HEK293T (cell line): Measurements from ENCODE around the gene ATF7IP.

ENCODE experiments used
- CTCF ChIA-PET: fragments of 350-600 bp; formaldehyde crosslinking; extraction: SDS; loops from one replicate; lab custom pipeline; 2021; ENCODE audit warnings: antibody characterized with exemption, inconsistent platforms; lab: Yijun Ruan, JAX
- POLR2A ChIA-PET: fragments of 350-600 bp; formaldehyde crosslinking; extraction: SDS; loops from one replicate; lab custom pipeline; 2020; ENCODE audit warnings: antibody characterized with exemption, inconsistent platforms; lab: Yijun Ruan, JAX
- DNase-seq: peaks from one replicate; pipeline ENCODE4 v3.0.0; 2012; ENCODE audit warnings: mixed read lengths; ENCODE audit errors: extremely low spot score
- ARNT ChIP-seq: fragments of 450-650 bp; IDR thresholded peaks from 2 replicates; pipeline ENCODE4 v1.6.1; 2017; ENCODE audit warnings: mild to moderate bottlenecking
- BHLHE40 ChIP-seq: fragments of 450-650 bp; IDR thresholded peaks from 2 replicates; pipeline ENCODE4 v1.6.1; 2016; ENCODE audit warnings: mild to moderate bottlenecking, moderate library complexity, borderline replicate concordance
- CTBP1 ChIP-seq: fragments of 450-650 bp; IDR thresholded peaks from 2 replicates; pipeline ENCODE4 v1.6.1; 2016; ENCODE audit warnings: borderline replicate concordance
- ELF4 ChIP-seq: fragments of 450-650 bp; IDR thresholded peaks from 2 replicates; pipeline ENCODE4 v1.6.1; 2017; ENCODE audit warnings: antibody characterized with exemption
- FOXA1 ChIP-seq: fragments of 450-650 bp; IDR thresholded peaks from 2 replicates; pipeline ENCODE4 v1.6.1; 2016; ENCODE audit warnings: mild to moderate bottlenecking
- FOXK2 ChIP-seq: fragments of 450-650 bp; IDR thresholded peaks from 2 replicates; pipeline ENCODE4 v1.6.1; 2016; ENCODE audit warnings: mild to moderate bottlenecking
- FOXM1 ChIP-seq: fragments of 450-650 bp; IDR thresholded peaks from 2 replicates; pipeline ENCODE4 v1.6.1; 2017; ENCODE audit warnings: mild to moderate bottlenecking, borderline replicate concordance
- HDGF ChIP-seq: fragments of 450-650 bp; IDR thresholded peaks from 2 replicates; pipeline ENCODE4 v1.6.1; 2017; ENCODE audit warnings: antibody characterized with exemption, borderline replicate concordance
- L3MBTL2 ChIP-seq: fragments of 450-650 bp; conservative IDR thresholded peaks from 2 replicates; pipeline ENCODE4 v1.6.1; 2016; ENCODE audit warnings: mild to moderate bottlenecking
- LEF1 ChIP-seq: fragments of 450-650 bp; IDR thresholded peaks from 2 replicates; pipeline ENCODE4 v1.6.1; 2017; ENCODE audit warnings: mild to moderate bottlenecking, borderline replicate concordance
- NFRKB ChIP-seq: fragments of 450-650 bp; IDR thresholded peaks from 2 replicates; pipeline ENCODE4 v1.6.1; 2016; ENCODE audit warnings: mild to moderate bottlenecking, moderate library complexity
- SP1 ChIP-seq: fragments of 450-650 bp; IDR thresholded peaks from 2 replicates; pipeline ENCODE4 v1.6.1; 2017
- SUZ12 ChIP-seq: fragments of 450-650 bp; IDR thresholded peaks from 2 replicates; pipeline ENCODE4 v1.6.1; 2016; ENCODE audit warnings: mild to moderate bottlenecking
- TARDBP ChIP-seq: fragments of 450-650 bp; IDR thresholded peaks from 2 replicates; pipeline ENCODE4 v1.6.1; 2016
- ZNF384 ChIP-seq: fragments of 450-650 bp; IDR thresholded peaks from 2 replicates; pipeline ENCODE4 v1.6.1; 2016
- TF ChIP-seq, protein P1 (sequence below): fragments of 450-650 bp; IDR thresholded peaks from 2 replicates; pipeline ENCODE4 v1.6.1; 2016

The ATF7IP gene

GRCh38 chr12:14452336-14452735 is 86.9 kb downstream of the ATF7IP start:
- no peak for DNase-seq
- POLR2A ChIA-PET = interaction anchor here (1.5 kb wide), 1 partner anchor 86 kb away, joined by 3 read pairs; no protein-coding TSS in a partner anchor
- CTCF ChIA-PET = no interaction called here
- TF ChIP-seq SUZ12 (no peak), FOXM1 (no peak), FOXA1 (no peak), TARDBP (no peak), HDGF (no peak), L3MBTL2 (no peak), LEF1 (no peak), ARNT (no peak), NFRKB (no peak), ELF4 (no peak), ZNF384 (no peak), FOXK2 (no peak), BHLHE40 (no peak)

DNA sequence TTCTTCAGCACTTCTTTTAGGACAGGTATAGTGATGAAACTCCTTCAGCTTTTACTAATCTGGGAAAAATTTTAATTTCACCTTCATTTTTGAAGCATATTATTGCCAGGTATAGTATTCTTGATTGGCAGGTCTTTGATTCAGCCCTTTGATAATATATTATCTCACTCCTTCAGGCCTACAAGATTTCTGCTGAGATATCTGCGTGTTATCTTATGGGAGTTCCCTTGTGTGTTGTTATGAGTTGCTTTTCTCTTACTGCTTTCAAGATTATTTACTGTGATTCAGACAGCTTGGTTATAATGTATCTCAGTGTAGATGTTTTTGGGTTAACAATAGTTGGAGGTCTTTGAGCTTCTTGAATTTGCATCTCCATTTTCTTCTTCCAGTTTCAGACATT is 87.4 kb downstream of the ATF7IP start:
- no peak for DNase-seq
- ChIA-PET POLR2A (interaction anchor here (0.7 to 1.5 kb wide), 2 partner anchors 87 to 214 kb away, joined by 3 read pairs; no protein-coding TSS in a partner anchor), CTCF (no interaction called here)
- TF ChIP-seq BHLHE40 (no peak), NFRKB (no peak), FOXM1 (no peak), SUZ12 (no peak), HDGF (no peak), FOXK2 (no peak), LEF1 (no peak), FOXA1 (no peak), ELF4 (no peak), CTBP1 (no peak), SP1 (no peak), TARDBP (no peak), ZNF384 (no peak), ARNT (no peak), L3MBTL2 (no peak)
- TF ChIP-seq, protein P1, sequence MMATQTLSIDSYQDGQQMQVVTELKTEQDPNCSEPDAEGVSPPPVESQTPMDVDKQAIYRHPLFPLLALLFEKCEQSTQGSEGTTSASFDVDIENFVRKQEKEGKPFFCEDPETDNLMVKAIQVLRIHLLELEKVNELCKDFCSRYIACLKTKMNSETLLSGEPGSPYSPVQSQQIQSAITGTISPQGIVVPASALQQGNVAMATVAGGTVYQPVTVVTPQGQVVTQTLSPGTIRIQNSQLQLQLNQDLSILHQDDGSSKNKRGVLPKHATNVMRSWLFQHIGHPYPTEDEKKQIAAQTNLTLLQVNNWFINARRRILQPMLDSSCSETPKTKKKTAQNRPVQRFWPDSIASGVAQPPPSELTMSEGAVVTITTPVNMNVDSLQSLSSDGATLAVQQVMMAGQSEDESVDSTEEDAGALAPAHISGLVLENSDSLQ = no peak

GRCh38 chr12:14454098-14454907 is 88.8 kb downstream of the ATF7IP start:
- ChIA-PET POLR2A (interaction anchor here (1.4 kb wide), 1 partner anchor 89 kb away, joined by 3 read pairs; the partner anchor contains the start of gene ATF7IP), CTCF (interaction anchor here (0.6 to 1.3 kb wide), 6 partner anchors 13 to 268 kb away, joined by 3 to 5 read pairs (median 4); no protein-coding TSS in a partner anchor)
- DNase-seq = peak; percentile 57
- TF ChIP-seq SUZ12 (no peak), ARNT (no peak), TARDBP (no peak), HDGF (no peak), LEF1 (no peak), BHLHE40 (no peak), FOXA1 (no peak), SP1 (no peak), FOXM1 (no peak), CTBP1 (no peak), ZNF384 (no peak), L3MBTL2 (no peak), FOXK2 (no peak), NFRKB (no peak), ELF4 (no peak)
- TF ChIP-seq, protein P1 = no peak

DNA sequence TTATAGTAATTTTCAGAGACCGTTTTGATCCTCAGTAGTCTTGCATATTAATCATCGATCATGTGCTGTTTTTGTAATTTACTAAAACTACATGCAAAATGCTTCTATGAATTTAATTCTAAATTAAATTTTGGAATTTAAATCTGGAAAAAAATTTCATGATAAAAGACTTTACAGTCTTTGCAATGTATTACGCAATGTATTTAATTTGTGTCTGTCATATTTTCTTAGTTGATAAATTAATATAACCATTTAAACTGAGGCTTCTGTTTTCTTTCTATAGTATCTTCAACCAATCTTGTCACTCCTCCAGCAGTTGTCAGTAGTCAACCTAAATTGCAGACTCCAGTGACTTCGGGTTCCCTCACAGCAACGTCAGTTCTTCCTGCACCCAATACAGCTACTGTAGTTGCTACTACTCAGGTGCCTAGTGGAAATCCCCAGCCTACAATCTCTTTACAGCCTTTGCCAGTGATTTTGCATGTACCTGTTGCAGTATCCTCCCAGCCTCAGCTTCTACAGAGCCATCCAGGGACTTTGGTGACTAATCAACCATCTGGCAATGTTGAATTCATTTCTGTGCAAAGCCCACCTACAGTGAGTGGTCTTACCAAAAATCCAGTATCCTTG is 94.8 kb downstream of the ATF7IP start:
- CTCF ChIA-PET = no interaction called here
- TF ChIP-seq TARDBP (no peak), BHLHE40 (no peak), LEF1 (no peak), L3MBTL2 (no peak), SUZ12 (no peak), ZNF384 (no peak), ARNT (no peak), FOXK2 (no peak), CTBP1 (no peak), ELF4 (no peak), SP1 (no peak), NFRKB (no peak)
- TF ChIP-seq, protein P1 = no peak
- no peak for DNase-seq
- POLR2A ChIA-PET = no interaction called here

- CTCF ChIA-PET = no interaction called here
- POLR2A ChIA-PET = no interaction called here
- DNase-seq = no peak
- TF ChIP-seq BHLHE40 = no peak
- no peak for TF ChIP-seq ARNT
- no peak for TF ChIP-seq ELF4
- TF ChIP-seq, protein P1 = no peak
- TF ChIP-seq NFRKB = no peak
- TF ChIP-seq CTBP1 = no peak
- TF ChIP-seq FOXM1 = no peak
- no peak for TF ChIP-seq L3MBTL2
- no peak for TF ChIP-seq HDGF
- no peak for TF ChIP-seq SUZ12
- no peak for TF ChIP-seq LEF1
- TF ChIP-seq SP1 = no peak
- TF ChIP-seq TARDBP = no peak
Measured at GRCh38 chr12:14471497-14471896, 106.0 kb downstream of the ATF7IP start.
